GM23338 (cell line): ENCODE measurements around the gene RBM34. TPM values are rescaled to one million over a fixed set of nuclear protein-coding genes. Genes with fewer than 3 reads are reported as not detected.

Source experiments
- ATAC-seq: fragments of 200-7000 bp; cut with Tn5 transposase; 3 replicates; pipeline ENCODE4 v1.9.1; 2020
- DNase-seq: peaks from one replicate; pipeline ENCODE4 v3.0.0-alpha.2; 2015; ENCODE audit warnings: low spot score
- H2AFZ ChIP-seq: fragments of 200-600 bp; sonication (generic); 2 replicates; pipeline ENCODE4 v1.8.0; 2016; ENCODE audit warnings: antibody characterized with exemption, mild to moderate bottlenecking, moderate library complexity
- H3F3A ChIP-seq: fragments of 200-600 bp; sonication (generic); replicated peaks from 2 replicates; pipeline ENCODE4 v1.8.0; 2017; ENCODE audit warnings: antibody characterized with exemption, mixed run types, low read depth
- H3K27ac ChIP-seq: fragments of 200-600 bp; sonication (generic); 2 replicates; pipeline ENCODE4 v1.6.1; 2016; ENCODE audit warnings: low read depth
- H3K27me3 ChIP-seq: fragments of 200-600 bp; sonication (generic); 2 replicates; pipeline ENCODE4 v1.8.0; 2016; ENCODE audit warnings: mild to moderate bottlenecking, mixed run types, moderate library complexity; ENCODE audit not compliant: insufficient read depth
- H3K36me3 ChIP-seq: fragments of 200-600 bp; sonication (generic); 2 replicates; pipeline ENCODE4 v1.8.0; 2016; ENCODE audit warnings: mild to moderate bottlenecking; ENCODE audit not compliant: insufficient read depth
- H3K4me1 ChIP-seq: fragments of 200-600 bp; sonication (generic); 2 replicates; pipeline ENCODE4 v1.8.0; 2016; ENCODE audit warnings: mild to moderate bottlenecking, moderate library complexity; ENCODE audit not compliant: insufficient read depth
- H3K4me2 ChIP-seq: fragments of 200-600 bp; sonication (generic); 2 replicates; pipeline ENCODE4 v1.7.1; 2017; ENCODE audit warnings: mixed run types
- H3K4me3 ChIP-seq: fragments of 200-600 bp; sonication (generic); 2 replicates; pipeline ENCODE4 v1.6.1; 2016; ENCODE audit warnings: mixed run types
- H3K79me2 ChIP-seq: fragments of 200-600 bp; sonication (generic); replicated peaks from 2 replicates; pipeline ENCODE4 v1.8.0; 2017; ENCODE audit warnings: mild to moderate bottlenecking; ENCODE audit not compliant: insufficient read depth
- H3K9me2 ChIP-seq: fragments of 200-600 bp; sonication (generic); 2 replicates; pipeline ENCODE4 v1.8.0; 2017; ENCODE audit not compliant: insufficient read depth
- H4K20me1 ChIP-seq: fragments of 200-600 bp; sonication (generic); replicated peaks from 2 replicates; pipeline ENCODE4 v1.8.0; 2017; ENCODE audit warnings: mild to moderate bottlenecking; ENCODE audit not compliant: insufficient read depth
- H3K27ac Mint-ChIP-seq: 2 replicates; pipeline ENCODE4 v1.8.0; 2020; ENCODE audit warnings: inconsistent platforms, mild to moderate bottlenecking, moderate library complexity, mixed read lengths
- H3K27me3 Mint-ChIP-seq: 3 replicates; pipeline ENCODE4 v1.8.0; 2022; ENCODE audit warnings: low read depth, mild to moderate bottlenecking, moderate library complexity, mixed read lengths, inconsistent platforms; ENCODE audit not compliant: insufficient read depth, poor library complexity
- H3K36me3 Mint-ChIP-seq: 3 replicates; pipeline ENCODE4 v1.8.0; 2021; ENCODE audit warnings: low read depth, mild to moderate bottlenecking, inconsistent platforms, moderate library complexity, mixed read lengths
- H3K4me1 Mint-ChIP-seq: 3 replicates; pipeline ENCODE4 v1.8.0; 2020; ENCODE audit warnings: mild to moderate bottlenecking, inconsistent platforms, mixed read lengths
- H3K4me3 Mint-ChIP-seq: 3 replicates; pipeline ENCODE4 v1.8.0; 2021; ENCODE audit warnings: moderate library complexity, mild to moderate bottlenecking, inconsistent platforms, mixed read lengths
- H3K9me3 Mint-ChIP-seq: 3 replicates; pipeline ENCODE4 v1.8.0; 2020; ENCODE audit warnings: moderate library complexity, mild to moderate bottlenecking, inconsistent platforms, mixed read lengths
- CREB1 ChIP-seq: fragments of 250-450 bp; sonication (Bioruptor Pico); IDR thresholded peaks from 2 replicates; pipeline ENCODE4 v1.5.0; 2020; ENCODE audit warnings: low read depth, mild to moderate bottlenecking, moderate library complexity
- EZH2 ChIP-seq: fragments of 200-600 bp; sonication (generic); IDR thresholded peaks from one replicate; pipeline ENCODE4 v1.8.0; 2017; ENCODE audit warnings: antibody characterized with exemption, mild to moderate bottlenecking, low read depth; ENCODE audit not compliant: unreplicated experiment
- EZH2phosphoT487 ChIP-seq: fragments of 200-600 bp; sonication (generic); IDR thresholded peaks from one replicate; pipeline ENCODE4 v1.8.1; 2018; ENCODE audit warnings: antibody characterized with exemption; ENCODE audit not compliant: unreplicated experiment
- JUNB ChIP-seq: IDR thresholded peaks from one replicate; pipeline ENCODE4 v1.6.1; 2016; ENCODE audit warnings: antibody characterized with exemption; ENCODE audit not compliant: unreplicated experiment
- NANOG ChIP-seq: IDR thresholded peaks from 2 replicates; pipeline ENCODE4 v1.6.1; 2016; ENCODE audit warnings: antibody characterized with exemption, borderline replicate concordance
- POLR2AphosphoS5 ChIP-seq: IDR thresholded peaks from 2 replicates; pipeline ENCODE4 v1.6.1; 2016; ENCODE audit warnings: antibody characterized with exemption, low read depth
- STAT1 ChIP-seq: IDR thresholded peaks from one replicate; pipeline ENCODE4 v1.6.1; 2016; ENCODE audit warnings: antibody characterized with exemption; ENCODE audit not compliant: unreplicated experiment
- ZNF114 ChIP-seq: fragments of 250-450 bp; sonication (Bioruptor Pico); IDR thresholded peaks from 2 replicates; pipeline ENCODE4 v1.5.0; 2020; ENCODE audit warnings: mild to moderate bottlenecking, moderate library complexity
- ZNF331 ChIP-seq: fragments of 250-450 bp; sonication (Bioruptor Pico); IDR thresholded peaks from 2 replicates; pipeline ENCODE4 v1.5.0; 2020; ENCODE audit warnings: low read depth, mild to moderate bottlenecking, moderate library complexity
- polyA plus RNA-seq: library from polyadenylated mRNA; unstranded; fragments of >200 nt; fragmentation: Nextera tagmentation; extraction: Ambion mirVana; gene quantifications from 2 replicates; pipeline ENCODE4 v1.2.1, GENCODE V29; 2016
- total RNA-seq: library from RNA; depleted of rRNA; stranded (reverse); fragments of >200 nt; shearing (Covaris generic); gene quantifications from 2 replicates; pipeline ENCODE4 v1.2.3, GENCODE V29; 2014
- TF ChIP-seq, protein P1 (sequence below): IDR thresholded peaks from one replicate; pipeline ENCODE4 v1.6.1; 2018; ENCODE audit warnings: antibody characterized with exemption; ENCODE audit not compliant: unreplicated experiment
- TF ChIP-seq, protein P2 (sequence below), 2 experiments: fragments of 200-600 bp in 1 of 2; sonication (generic) in 1 of 2; conservative IDR thresholded peaks; 2 replicates each; pipeline versions ENCODE4 v1.5.1 to v1.6.1; 2016 to 2017; ENCODE audit warnings: antibody characterized with exemption in 2 of 2, low read depth in 2 of 2, mild to moderate bottlenecking in 2 of 2, moderate library complexity in 1 of 2
- TF ChIP-seq, protein P3 (sequence below): fragments of 250-450 bp; sonication (Bioruptor Pico); IDR thresholded peaks from 2 replicates; pipeline ENCODE4 v1.5.0; 2020; ENCODE audit warnings: mild to moderate bottlenecking, moderate library complexity
- TF ChIP-seq, protein P4 (sequence below): IDR thresholded peaks from 2 replicates; pipeline ENCODE4 v1.6.1; 2016; ENCODE audit warnings: antibody characterized with exemption

The RBM34 gene
- total and polyA plus RNA-seq, 2 experiments from 2014 or later: 51.8 to 177 TPM

DNA sequence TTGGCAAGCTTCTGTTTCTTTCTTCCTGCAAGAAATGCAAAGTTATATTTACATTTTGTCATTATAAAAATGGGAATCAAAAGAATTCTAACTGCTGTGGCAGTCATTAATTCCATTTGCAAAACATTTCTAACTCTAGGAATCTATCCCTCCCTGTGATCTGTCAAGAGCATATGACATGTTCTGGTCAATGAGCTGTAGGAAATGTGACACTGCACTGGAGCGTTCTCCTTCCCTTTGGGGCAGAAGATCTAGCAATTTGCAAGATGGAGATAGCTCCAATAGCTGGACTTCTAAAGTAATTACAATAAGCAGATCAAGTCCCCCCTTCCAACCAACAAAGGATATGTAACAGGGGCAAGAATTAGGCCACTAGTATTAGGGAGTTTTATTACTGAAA is 38.7 kb downstream of the RBM34 start:
- H3K9me2 ChIP-seq: no peaks in the 10 kb centered on the region
- no peaks in the 10 kb centered on the region for H3K27me3 ChIP-seq
- TF ChIP-seq POLR2AphosphoS5 (no peak), CREB1 (no peak), EZH2phosphoT487 (no peak), ZNF114 (CRISPR knock-in tag) (no peak), JUNB (no peak), ZNF331 (no peak), STAT1 (no peak), EZH2 (no peak), NANOG (no peak)
- TF ChIP-seq, protein P1, sequence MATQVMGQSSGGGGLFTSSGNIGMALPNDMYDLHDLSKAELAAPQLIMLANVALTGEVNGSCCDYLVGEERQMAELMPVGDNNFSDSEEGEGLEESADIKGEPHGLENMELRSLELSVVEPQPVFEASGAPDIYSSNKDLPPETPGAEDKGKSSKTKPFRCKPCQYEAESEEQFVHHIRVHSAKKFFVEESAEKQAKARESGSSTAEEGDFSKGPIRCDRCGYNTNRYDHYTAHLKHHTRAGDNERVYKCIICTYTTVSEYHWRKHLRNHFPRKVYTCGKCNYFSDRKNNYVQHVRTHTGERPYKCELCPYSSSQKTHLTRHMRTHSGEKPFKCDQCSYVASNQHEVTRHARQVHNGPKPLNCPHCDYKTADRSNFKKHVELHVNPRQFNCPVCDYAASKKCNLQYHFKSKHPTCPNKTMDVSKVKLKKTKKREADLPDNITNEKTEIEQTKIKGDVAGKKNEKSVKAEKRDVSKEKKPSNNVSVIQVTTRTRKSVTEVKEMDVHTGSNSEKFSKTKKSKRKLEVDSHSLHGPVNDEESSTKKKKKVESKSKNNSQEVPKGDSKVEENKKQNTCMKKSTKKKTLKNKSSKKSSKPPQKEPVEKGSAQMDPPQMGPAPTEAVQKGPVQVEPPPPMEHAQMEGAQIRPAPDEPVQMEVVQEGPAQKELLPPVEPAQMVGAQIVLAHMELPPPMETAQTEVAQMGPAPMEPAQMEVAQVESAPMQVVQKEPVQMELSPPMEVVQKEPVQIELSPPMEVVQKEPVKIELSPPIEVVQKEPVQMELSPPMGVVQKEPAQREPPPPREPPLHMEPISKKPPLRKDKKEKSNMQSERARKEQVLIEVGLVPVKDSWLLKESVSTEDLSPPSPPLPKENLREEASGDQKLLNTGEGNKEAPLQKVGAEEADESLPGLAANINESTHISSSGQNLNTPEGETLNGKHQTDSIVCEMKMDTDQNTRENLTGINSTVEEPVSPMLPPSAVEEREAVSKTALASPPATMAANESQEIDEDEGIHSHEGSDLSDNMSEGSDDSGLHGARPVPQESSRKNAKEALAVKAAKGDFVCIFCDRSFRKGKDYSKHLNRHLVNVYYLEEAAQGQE: no peak
- TF ChIP-seq, protein P2, sequence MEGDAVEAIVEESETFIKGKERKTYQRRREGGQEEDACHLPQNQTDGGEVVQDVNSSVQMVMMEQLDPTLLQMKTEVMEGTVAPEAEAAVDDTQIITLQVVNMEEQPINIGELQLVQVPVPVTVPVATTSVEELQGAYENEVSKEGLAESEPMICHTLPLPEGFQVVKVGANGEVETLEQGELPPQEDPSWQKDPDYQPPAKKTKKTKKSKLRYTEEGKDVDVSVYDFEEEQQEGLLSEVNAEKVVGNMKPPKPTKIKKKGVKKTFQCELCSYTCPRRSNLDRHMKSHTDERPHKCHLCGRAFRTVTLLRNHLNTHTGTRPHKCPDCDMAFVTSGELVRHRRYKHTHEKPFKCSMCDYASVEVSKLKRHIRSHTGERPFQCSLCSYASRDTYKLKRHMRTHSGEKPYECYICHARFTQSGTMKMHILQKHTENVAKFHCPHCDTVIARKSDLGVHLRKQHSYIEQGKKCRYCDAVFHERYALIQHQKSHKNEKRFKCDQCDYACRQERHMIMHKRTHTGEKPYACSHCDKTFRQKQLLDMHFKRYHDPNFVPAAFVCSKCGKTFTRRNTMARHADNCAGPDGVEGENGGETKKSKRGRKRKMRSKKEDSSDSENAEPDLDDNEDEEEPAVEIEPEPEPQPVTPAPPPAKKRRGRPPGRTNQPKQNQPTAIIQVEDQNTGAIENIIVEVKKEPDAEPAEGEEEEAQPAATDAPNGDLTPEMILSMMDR (conservative IDR thresholded peaks at IDR 0.05; ENCODE audit: low read depth in 2 of 2): no peak
- TF ChIP-seq, protein P3, sequence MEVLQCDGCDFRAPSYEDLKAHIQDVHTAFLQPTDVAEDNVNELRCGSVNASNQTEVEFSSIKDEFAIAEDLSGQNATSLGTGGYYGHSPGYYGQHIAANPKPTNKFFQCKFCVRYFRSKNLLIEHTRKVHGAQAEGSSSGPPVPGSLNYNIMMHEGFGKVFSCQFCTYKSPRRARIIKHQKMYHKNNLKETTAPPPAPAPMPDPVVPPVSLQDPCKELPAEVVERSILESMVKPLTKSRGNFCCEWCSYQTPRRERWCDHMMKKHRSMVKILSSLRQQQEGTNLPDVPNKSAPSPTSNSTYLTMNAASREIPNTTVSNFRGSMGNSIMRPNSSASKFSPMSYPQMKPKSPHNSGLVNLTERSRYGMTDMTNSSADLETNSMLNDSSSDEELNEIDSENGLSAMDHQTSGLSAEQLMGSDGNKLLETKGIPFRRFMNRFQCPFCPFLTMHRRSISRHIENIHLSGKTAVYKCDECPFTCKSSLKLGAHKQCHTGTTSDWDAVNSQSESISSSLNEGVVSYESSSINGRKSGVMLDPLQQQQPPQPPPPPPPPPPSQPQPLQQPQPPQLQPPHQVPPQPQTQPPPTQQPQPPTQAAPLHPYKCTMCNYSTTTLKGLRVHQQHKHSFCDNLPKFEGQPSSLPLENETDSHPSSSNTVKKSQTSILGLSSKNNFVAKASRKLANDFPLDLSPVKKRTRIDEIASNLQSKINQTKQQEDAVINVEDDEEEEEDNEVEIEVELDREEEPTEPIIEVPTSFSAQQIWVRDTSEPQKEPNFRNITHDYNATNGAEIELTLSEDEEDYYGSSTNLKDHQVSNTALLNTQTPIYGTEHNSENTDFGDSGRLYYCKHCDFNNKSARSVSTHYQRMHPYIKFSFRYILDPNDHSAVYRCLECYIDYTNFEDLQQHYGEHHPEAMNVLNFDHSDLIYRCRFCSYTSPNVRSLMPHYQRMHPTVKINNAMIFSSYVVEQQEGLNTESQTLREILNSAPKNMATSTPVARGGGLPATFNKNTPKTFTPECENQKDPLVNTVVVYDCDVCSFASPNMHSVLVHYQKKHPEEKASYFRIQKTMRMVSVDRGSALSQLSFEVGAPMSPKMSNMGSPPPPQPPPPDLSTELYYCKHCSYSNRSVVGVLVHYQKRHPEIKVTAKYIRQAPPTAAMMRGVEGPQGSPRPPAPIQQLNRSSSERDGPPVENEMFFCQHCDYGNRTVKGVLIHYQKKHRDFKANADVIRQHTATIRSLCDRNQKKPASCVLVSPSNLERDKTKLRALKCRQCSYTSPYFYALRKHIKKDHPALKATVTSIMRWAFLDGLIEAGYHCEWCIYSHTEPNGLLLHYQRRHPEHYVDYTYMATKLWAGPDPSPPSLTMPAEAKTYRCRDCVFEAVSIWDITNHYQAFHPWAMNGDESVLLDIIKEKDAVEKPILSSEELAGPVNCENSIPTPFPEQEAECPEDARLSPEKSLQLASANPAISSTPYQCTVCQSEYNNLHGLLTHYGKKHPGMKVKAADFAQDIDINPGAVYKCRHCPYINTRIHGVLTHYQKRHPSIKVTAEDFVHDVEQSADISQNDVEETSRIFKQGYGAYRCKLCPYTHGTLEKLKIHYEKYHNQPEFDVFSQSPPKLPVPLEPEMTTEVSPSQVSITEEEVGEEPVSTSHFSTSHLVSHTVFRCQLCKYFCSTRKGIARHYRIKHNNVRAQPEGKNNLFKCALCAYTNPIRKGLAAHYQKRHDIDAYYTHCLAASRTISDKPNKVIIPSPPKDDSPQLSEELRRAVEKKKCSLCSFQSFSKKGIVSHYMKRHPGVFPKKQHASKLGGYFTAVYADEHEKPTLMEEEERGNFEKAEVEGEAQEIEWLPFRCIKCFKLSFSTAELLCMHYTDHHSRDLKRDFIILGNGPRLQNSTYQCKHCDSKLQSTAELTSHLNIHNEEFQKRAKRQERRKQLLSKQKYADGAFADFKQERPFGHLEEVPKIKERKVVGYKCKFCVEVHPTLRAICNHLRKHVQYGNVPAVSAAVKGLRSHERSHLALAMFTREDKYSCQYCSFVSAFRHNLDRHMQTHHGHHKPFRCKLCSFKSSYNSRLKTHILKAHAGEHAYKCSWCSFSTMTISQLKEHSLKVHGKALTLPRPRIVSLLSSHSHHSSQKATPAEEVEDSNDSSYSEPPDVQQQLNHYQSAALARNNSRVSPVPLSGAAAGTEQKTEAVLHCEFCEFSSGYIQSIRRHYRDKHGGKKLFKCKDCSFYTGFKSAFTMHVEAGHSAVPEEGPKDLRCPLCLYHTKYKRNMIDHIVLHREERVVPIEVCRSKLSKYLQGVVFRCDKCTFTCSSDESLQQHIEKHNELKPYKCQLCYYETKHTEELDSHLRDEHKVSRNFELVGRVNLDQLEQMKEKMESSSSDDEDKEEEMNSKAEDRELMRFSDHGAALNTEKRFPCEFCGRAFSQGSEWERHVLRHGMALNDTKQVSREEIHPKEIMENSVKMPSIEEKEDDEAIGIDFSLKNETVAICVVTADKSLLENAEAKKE (CRISPR knock-in tag): no peak
- TF ChIP-seq, protein P4, sequence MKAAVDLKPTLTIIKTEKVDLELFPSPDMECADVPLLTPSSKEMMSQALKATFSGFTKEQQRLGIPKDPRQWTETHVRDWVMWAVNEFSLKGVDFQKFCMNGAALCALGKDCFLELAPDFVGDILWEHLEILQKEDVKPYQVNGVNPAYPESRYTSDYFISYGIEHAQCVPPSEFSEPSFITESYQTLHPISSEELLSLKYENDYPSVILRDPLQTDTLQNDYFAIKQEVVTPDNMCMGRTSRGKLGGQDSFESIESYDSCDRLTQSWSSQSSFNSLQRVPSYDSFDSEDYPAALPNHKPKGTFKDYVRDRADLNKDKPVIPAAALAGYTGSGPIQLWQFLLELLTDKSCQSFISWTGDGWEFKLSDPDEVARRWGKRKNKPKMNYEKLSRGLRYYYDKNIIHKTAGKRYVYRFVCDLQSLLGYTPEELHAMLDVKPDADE: no peak
- peaks cover 16% of the 10 kb centered on the region for H3K4me1 ChIP-seq
- no peak overlapping the region for H3K4me2 ChIP-seq
- H3K36me3 ChIP-seq: peaks cover 75% of the 10 kb centered on the region
- H3K4me3 ChIP-seq: no peak overlapping the region
- Mint-ChIP-seq H3K4me1 (peaks cover 15% of the 10 kb centered on the region; the same call in 2 of the 3 replicates), H3K27me3 (peaks cover 5% of the 10 kb centered on the region), H3K27ac (no peak overlapping the region), H3K9me3 (no peaks in the 10 kb centered on the region), H3K36me3 (peaks cover 87% of the 10 kb centered on the region), H3K4me3 (no peak overlapping the region)
- no peak for DNase-seq
- peaks cover 100% of the 10 kb centered on the region for H3K79me2 ChIP-seq
- H4K20me1 ChIP-seq: peaks cover 66% of the 10 kb centered on the region
- H3K27ac ChIP-seq: no peak overlapping the region
- no peak for ATAC-seq
- H2AFZ ChIP-seq: no peak overlapping the region
- peaks cover 4% of the 10 kb centered on the region; the same call in 1 of the 2 replicates for H3F3A ChIP-seq
